ENCODE data around the gene DOK4. TPM values are rescaled to one million over a fixed set of nuclear protein-coding genes. Genes with fewer than 3 reads are reported as not detected.

The DOK4 gene
- total and polyA plus RNA-seq, 2 donors (not counting 1 experiment from before 2014, with no cell fraction given) = 1.6 to 2.5 TPM

DNA sequence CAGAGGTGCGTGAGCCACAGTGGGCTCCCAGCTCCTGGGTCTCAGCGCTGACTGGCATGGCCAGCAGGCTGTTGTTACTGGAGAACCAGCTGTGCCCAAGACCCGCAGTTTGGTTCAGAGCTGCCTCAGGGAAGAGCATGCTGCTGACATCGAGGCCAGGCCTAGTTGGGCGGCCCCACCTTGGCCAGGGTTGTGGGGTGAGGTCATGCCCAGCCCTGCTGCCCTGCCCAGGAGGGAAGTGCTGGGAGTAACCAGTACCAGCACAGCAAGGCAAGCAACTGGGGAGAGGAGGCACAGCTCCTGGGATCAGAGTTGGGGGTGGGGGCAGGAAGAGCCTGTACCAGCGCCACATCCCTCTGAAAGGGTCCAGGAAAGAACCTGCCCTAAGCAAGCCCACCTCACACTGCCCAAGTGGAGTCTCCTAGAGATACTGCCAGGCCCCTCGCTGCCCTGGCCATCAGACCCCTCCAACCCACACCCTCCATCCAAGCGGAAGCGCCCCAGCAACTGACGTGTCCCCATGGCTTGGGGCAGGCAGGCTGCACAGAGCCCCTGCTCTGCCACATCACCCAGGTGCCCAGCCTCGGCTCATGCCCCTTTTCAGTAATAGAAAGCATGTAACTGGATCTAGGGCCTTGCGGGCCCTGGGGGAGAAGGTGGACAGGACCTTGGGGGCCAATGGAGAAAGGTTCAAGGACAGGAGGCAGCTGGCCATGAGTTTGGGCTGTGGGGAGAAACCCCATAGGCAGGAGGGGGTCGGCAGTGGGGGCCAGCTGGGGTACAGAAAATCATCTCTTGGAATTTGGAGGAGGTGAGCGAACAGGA is 990 bp downstream of the DOK4 start:
- DNase-seq = no peak
- H3K27me3 ChIP-seq (replicated peaks in 1 of 4; ENCODE audit: control extremely low read depth in 1 of 4, control insufficient read depth in 3 of 4, insufficient read depth in 4 of 4, low read length in 3 of 4) = peaks cover 0 to 13% (median 3%) of the 10 kb centered on the region in 4 experiments
- no peak for ATAC-seq (ENCODE audit: low read depth)
- peaks cover 16% of the 10 kb centered on the region for H3K4me1 Mint-ChIP-seq
- H3K4me2 ChIP-seq (replicated peaks; ENCODE audit: low read depth, low read length, poor library complexity, severe bottlenecking) = peak overlapping the region; percentile 93
- H3K27ac Mint-ChIP-seq = no peak overlapping the region
- peak overlapping the region; percentile 85 for H3K4me3 Mint-ChIP-seq
- peaks cover 11 to 15% of the 10 kb centered on the region in 2 donors for H3K4me1 ChIP-seq (ENCODE audit: control insufficient read depth in 2 of 2, insufficient read depth in 2 of 2, low read length in 2 of 2)
- H3K9me3 ChIP-seq (ENCODE audit: control extremely low read depth in 1 of 3, control insufficient read depth in 2 of 3, insufficient read depth in 1 of 3, low read length in 2 of 3) = no peaks in the 10 kb centered on the region
- no peak overlapping the region for H3K27ac ChIP-seq (ENCODE audit: low read length in 2 of 2)
- H3K9ac ChIP-seq (ENCODE audit: low read length) = peak overlapping the region; percentile 75
- peak overlapping the region in 4 of 5 experiments; percentile 54 to 68 (median 60) for H3K4me3 ChIP-seq (ENCODE audit: control extremely low read depth in 1 of 5, extremely low read depth in 1 of 5, insufficient read depth in 1 of 5, low read depth in 2 of 5, low read length in 4 of 5)
- H3K9me3 Mint-ChIP-seq (ENCODE audit: insufficient read depth) = no peaks in the 10 kb centered on the region
- H3K79me2 ChIP-seq (ENCODE audit: control insufficient read depth, insufficient read depth, low read length) = no peaks in the 10 kb centered on the region
- ChIA-PET POLR2A (interaction anchor here (0.6 kb wide), 1 partner anchor 110 kb away, joined by 4 read pairs; no protein-coding TSS in a partner anchor), CTCF (interaction anchor here (1.4 to 2.0 kb wide), 3 partner anchors 11 to 52 kb away, joined by 4 to 6 read pairs (median 5); partner anchors contain the start of gene CCDC102A)
- WGBS (ENCODE audit: insufficient coverage) = 79% methylated on average over 14 of the region's 14 CpGs
- no peak for TF ChIP-seq EZH2 (IDR thresholded peaks at IDR 0.05; ENCODE audit: borderline replicate concordance, insufficient read depth, low read depth, low read length, poor library complexity, severe bottlenecking)
- TF ChIP-seq, protein P1, sequence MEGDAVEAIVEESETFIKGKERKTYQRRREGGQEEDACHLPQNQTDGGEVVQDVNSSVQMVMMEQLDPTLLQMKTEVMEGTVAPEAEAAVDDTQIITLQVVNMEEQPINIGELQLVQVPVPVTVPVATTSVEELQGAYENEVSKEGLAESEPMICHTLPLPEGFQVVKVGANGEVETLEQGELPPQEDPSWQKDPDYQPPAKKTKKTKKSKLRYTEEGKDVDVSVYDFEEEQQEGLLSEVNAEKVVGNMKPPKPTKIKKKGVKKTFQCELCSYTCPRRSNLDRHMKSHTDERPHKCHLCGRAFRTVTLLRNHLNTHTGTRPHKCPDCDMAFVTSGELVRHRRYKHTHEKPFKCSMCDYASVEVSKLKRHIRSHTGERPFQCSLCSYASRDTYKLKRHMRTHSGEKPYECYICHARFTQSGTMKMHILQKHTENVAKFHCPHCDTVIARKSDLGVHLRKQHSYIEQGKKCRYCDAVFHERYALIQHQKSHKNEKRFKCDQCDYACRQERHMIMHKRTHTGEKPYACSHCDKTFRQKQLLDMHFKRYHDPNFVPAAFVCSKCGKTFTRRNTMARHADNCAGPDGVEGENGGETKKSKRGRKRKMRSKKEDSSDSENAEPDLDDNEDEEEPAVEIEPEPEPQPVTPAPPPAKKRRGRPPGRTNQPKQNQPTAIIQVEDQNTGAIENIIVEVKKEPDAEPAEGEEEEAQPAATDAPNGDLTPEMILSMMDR (IDR thresholded peaks at IDR 0.05) = no peak
- H3K27me3 Mint-ChIP-seq = peaks cover 13% of the 10 kb centered on the region
- H2AFZ ChIP-seq (ENCODE audit: insufficient read depth, low read depth, low read length, poor library complexity, severe bottlenecking) = peak overlapping the region; percentile 85
- no peaks in the 10 kb centered on the region for H3K36me3 ChIP-seq (replicated peaks in 1 of 2; ENCODE audit: control extremely low read depth in 1 of 2, control insufficient read depth in 1 of 2, extremely low read depth in 1 of 2, insufficient read depth in 2 of 2, low read length in 1 of 2)
- no peaks in the 10 kb centered on the region for H4K20me1 ChIP-seq (ENCODE audit: control insufficient read depth, insufficient read depth, low read length, poor library complexity, severe bottlenecking)
- intact Hi-C loops (cut with micrococcal nuclease) = no loop called here

DNA sequence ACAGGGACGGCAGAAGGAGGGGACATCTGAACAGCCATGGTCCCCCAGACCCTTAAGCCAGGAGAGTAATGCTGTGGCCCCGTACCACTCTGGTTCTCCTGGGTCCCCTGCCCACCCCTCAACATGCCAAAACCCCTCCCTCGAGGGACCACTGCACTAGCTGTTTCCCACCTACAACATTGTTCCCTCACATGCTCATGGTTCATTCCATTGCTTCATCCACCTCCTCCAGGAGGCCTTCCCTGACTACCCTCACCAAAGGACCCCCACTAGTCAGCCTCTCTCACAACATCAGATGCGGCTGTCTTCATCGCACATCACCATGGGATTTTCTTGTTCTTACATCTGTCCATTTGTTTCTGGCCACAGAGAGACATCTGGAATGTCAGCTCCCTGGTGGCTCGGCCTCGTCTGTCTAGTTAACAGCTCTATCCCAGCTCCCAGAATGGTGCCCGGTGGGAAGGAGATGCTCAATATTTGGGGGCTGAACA is 1.7 kb downstream of the DOK4 start:
- Histone ChIP-seq H3K4me2 (replicated peaks; ENCODE audit: low read depth, low read length, poor library complexity, severe bottlenecking) (no peak overlapping the region), H3K9me3 (ENCODE audit: control extremely low read depth in 1 of 3, control insufficient read depth in 2 of 3, insufficient read depth in 1 of 3, low read length in 2 of 3) (no peaks in the 10 kb centered on the region), H3K27me3 (replicated peaks in 1 of 4; ENCODE audit: control extremely low read depth in 1 of 4, control insufficient read depth in 3 of 4, insufficient read depth in 4 of 4, low read length in 3 of 4) (peaks cover 0 to 16% (median 3%) of the 10 kb centered on the region in 4 experiments), H2AFZ (ENCODE audit: insufficient read depth, low read depth, low read length, poor library complexity, severe bottlenecking) (no peak overlapping the region), H3K4me1 (ENCODE audit: control insufficient read depth in 2 of 2, insufficient read depth in 2 of 2, low read length in 2 of 2) (peaks cover 15 to 20% of the 10 kb centered on the region in 2 donors), H3K27ac (ENCODE audit: low read length in 2 of 2) (no peak overlapping the region), H3K36me3 (replicated peaks in 1 of 2; ENCODE audit: control extremely low read depth in 1 of 2, control insufficient read depth in 1 of 2, extremely low read depth in 1 of 2, insufficient read depth in 2 of 2, low read length in 1 of 2) (no peaks in the 10 kb centered on the region), H3K79me2 (ENCODE audit: control insufficient read depth, insufficient read depth, low read length) (no peaks in the 10 kb centered on the region), H4K20me1 (ENCODE audit: control insufficient read depth, insufficient read depth, low read length, poor library complexity, severe bottlenecking) (no peaks in the 10 kb centered on the region), H3K9ac (ENCODE audit: low read length) (no peak overlapping the region), H3K4me3 (ENCODE audit: control extremely low read depth in 1 of 5, extremely low read depth in 1 of 5, insufficient read depth in 1 of 5, low read depth in 2 of 5, low read length in 4 of 5) (no peak overlapping the region)
- TF ChIP-seq, protein P1 (IDR thresholded peaks at IDR 0.05) = no peak
- TF ChIP-seq EZH2 (IDR thresholded peaks at IDR 0.05; ENCODE audit: borderline replicate concordance, insufficient read depth, low read depth, low read length, poor library complexity, severe bottlenecking) = no peak
- WGBS (ENCODE audit: insufficient coverage) = 95% methylated on average over 5 of the region's 8 CpGs
- DNase-seq (no peak), ATAC-seq (ENCODE audit: low read depth) (no peak)
- Mint-ChIP-seq H3K4me1 (peaks cover 20% of the 10 kb centered on the region), H3K9me3 (ENCODE audit: insufficient read depth) (no peaks in the 10 kb centered on the region), H3K4me3 (peak overlapping the region; percentile 44), H3K27me3 (peaks cover 13% of the 10 kb centered on the region), H3K27ac (no peak overlapping the region)
- intact Hi-C loops (cut with micrococcal nuclease) = no loop called here
- ChIA-PET CTCF (no interaction called here), POLR2A (no interaction called here)
